H9 (cell line): Measurements from ENCODE around the gene PSAPL1. TPM values are rescaled to one million over a fixed set of nuclear protein-coding genes. Genes with fewer than 3 reads are reported as not detected.

Source experiments
- DNase-seq: peaks from one replicate; pipeline ENCODE4 v3.0.0-alpha.2; 2017
- H2AFZ ChIP-seq: one replicate; pipeline ENCODE4 v1.6.1; 2013; ENCODE audit warnings: mild to moderate bottlenecking, low read length, control low read depth, moderate library complexity
- H2AK5ac ChIP-seq: 2 replicates; pipeline ENCODE4 v1.6.1; 2013; ENCODE audit warnings: low read length, control low read depth, mixed read lengths; ENCODE audit not compliant: insufficient read length
- H2BK120ac ChIP-seq: one replicate; pipeline ENCODE4 v1.6.1; 2013; ENCODE audit warnings: low read depth, mild to moderate bottlenecking, low read length, control low read depth, inconsistent platforms; ENCODE audit not compliant: poor library complexity, severe bottlenecking
- H2BK12ac ChIP-seq: 2 replicates; pipeline ENCODE4 v1.6.1; 2013; ENCODE audit warnings: low read length, control low read depth, mixed read lengths, low read depth; ENCODE audit not compliant: insufficient read length
- H2BK15ac ChIP-seq: 2 replicates; pipeline ENCODE4 v1.6.1; 2013; ENCODE audit warnings: low read depth, low read length, control low read depth
- H2BK20ac ChIP-seq: one replicate; pipeline ENCODE4 v1.6.1; 2013; ENCODE audit warnings: low read depth, mild to moderate bottlenecking, low read length, control low read depth, inconsistent platforms; ENCODE audit not compliant: poor library complexity, severe bottlenecking
- H2BK5ac ChIP-seq: 2 replicates; pipeline ENCODE4 v1.6.1; 2013; ENCODE audit warnings: low read length, control low read depth, mixed read lengths; ENCODE audit not compliant: insufficient read length
- H3K14ac ChIP-seq: 2 replicates; pipeline ENCODE4 v1.6.1; 2013; ENCODE audit warnings: low read length, control low read depth; ENCODE audit not compliant: insufficient read depth
- H3K18ac ChIP-seq: 2 replicates; pipeline ENCODE4 v1.6.1; 2013; ENCODE audit warnings: low read depth, mild to moderate bottlenecking, mixed read lengths, low read length, control low read depth; ENCODE audit not compliant: insufficient read length
- H3K23ac ChIP-seq: 2 replicates; pipeline ENCODE4 v1.6.1; 2013; ENCODE audit warnings: low read length, control low read depth, mixed read lengths, low read depth; ENCODE audit not compliant: insufficient read length
- H3K23me2 ChIP-seq: 2 replicates; pipeline ENCODE4 v1.6.1; 2013; ENCODE audit warnings: low read depth, mild to moderate bottlenecking, mixed read lengths, low read length, control low read depth; ENCODE audit not compliant: insufficient read length, poor library complexity, severe bottlenecking
- H3K27ac ChIP-seq: 2 replicates; pipeline ENCODE4 v1.5.1; 2013; ENCODE audit warnings: low read length, control low read depth, mixed read lengths, low read depth; ENCODE audit not compliant: insufficient read length
- H3K27me3 ChIP-seq: 2 replicates; pipeline ENCODE4 v1.6.1; 2013; ENCODE audit warnings: low read length, control low read depth, inconsistent platforms; ENCODE audit not compliant: insufficient read depth
- H3K4ac ChIP-seq: 2 replicates; pipeline ENCODE4 v1.6.1; 2013; ENCODE audit warnings: low read depth, mild to moderate bottlenecking, control low read depth, inconsistent platforms, low read length, moderate library complexity
- H3K4me1 ChIP-seq: 2 replicates; pipeline ENCODE4 v1.6.1; 2013; ENCODE audit warnings: low read length, control low read depth, inconsistent platforms; ENCODE audit not compliant: insufficient read depth
- H3K4me2 ChIP-seq: 2 replicates; pipeline ENCODE4 v1.6.1; 2013; ENCODE audit warnings: low read length, control low read depth, mixed read lengths; ENCODE audit not compliant: insufficient read length, insufficient read depth
- H3K56ac ChIP-seq: 2 replicates; pipeline ENCODE4 v1.6.1; 2013; ENCODE audit warnings: low read depth, mild to moderate bottlenecking, mixed read lengths, low read length, control low read depth; ENCODE audit not compliant: insufficient read length
- H3K79me1 ChIP-seq: 2 replicates; pipeline ENCODE4 v1.6.1; 2013; ENCODE audit warnings: low read depth, mild to moderate bottlenecking, moderate library complexity, low read length, control low read depth, inconsistent platforms; ENCODE audit not compliant: insufficient read depth, poor library complexity, severe bottlenecking
- H3K79me2 ChIP-seq: 2 replicates; pipeline ENCODE4 v1.6.1; 2013; ENCODE audit warnings: low read length, control low read depth, inconsistent platforms; ENCODE audit not compliant: insufficient read depth
- H3K9ac ChIP-seq: 2 replicates; pipeline ENCODE4 v1.6.1; 2013; ENCODE audit warnings: low read length, control low read depth, mixed read lengths; ENCODE audit not compliant: insufficient read length; ENCODE audit errors: extremely low read depth
- H3K9me3 ChIP-seq: one replicate; pipeline ENCODE4 v1.6.1; 2013; ENCODE audit warnings: low read depth, low read length, inconsistent platforms; ENCODE audit not compliant: control insufficient read depth
- H3T11ph ChIP-seq: one replicate; pipeline ENCODE4 v1.6.1; 2013; ENCODE audit warnings: mild to moderate bottlenecking, low read length, control low read depth, inconsistent platforms
- H4K20me1 ChIP-seq: one replicate; pipeline ENCODE4 v1.6.1; 2013; ENCODE audit not compliant: control insufficient read depth, insufficient read length, insufficient read depth
- H4K5ac ChIP-seq: 2 replicates; pipeline ENCODE4 v1.6.1; 2013; ENCODE audit warnings: low read depth, mild to moderate bottlenecking, mixed read lengths, low read length, control low read depth; ENCODE audit not compliant: insufficient read length
- H4K8ac ChIP-seq: replicated peaks from 2 replicates; pipeline ENCODE4 v1.6.1; 2013; ENCODE audit warnings: low read length, control low read depth, mixed read lengths, low read depth; ENCODE audit not compliant: insufficient read length
- H4K91ac ChIP-seq: 2 replicates; pipeline ENCODE4 v1.6.1; 2013; ENCODE audit warnings: low read depth, mild to moderate bottlenecking, moderate library complexity, mixed read lengths, low read length, control low read depth; ENCODE audit not compliant: insufficient read length
- H3K27ac Mint-ChIP-seq, 3 experiments: 2 replicates in 2 of 3; 3 replicates in 1 of 3; pipeline ENCODE4 v1.8.0; 2020 to 2021; ENCODE audit warnings: mixed read lengths in 3 of 3, mild to moderate bottlenecking in 1 of 3, moderate library complexity in 1 of 3
- H3K27me3 Mint-ChIP-seq: 2 replicates; pipeline ENCODE4 v1.8.0; 2021; ENCODE audit warnings: low read depth, mild to moderate bottlenecking, moderate library complexity, mixed read lengths
- H3K36me3 Mint-ChIP-seq, 3 experiments: 2 replicates in 2 of 3; 3 replicates in 1 of 3; pipeline ENCODE4 v1.8.0; 2020 to 2021; ENCODE audit warnings: low read depth in 3 of 3, mixed read lengths in 3 of 3; ENCODE audit not compliant: insufficient read depth in 1 of 3
- H3K4me1 Mint-ChIP-seq, 2 experiments: 2 replicates each; pipeline ENCODE4 v1.8.0; 2020; ENCODE audit warnings: mixed read lengths in 2 of 2
- H3K4me3 Mint-ChIP-seq, 2 experiments: 2 replicates in 1 of 2; 3 replicates in 1 of 2; pipeline ENCODE4 v1.8.0; 2020 to 2021; ENCODE audit warnings: mild to moderate bottlenecking in 2 of 2, mixed read lengths in 2 of 2, moderate library complexity in 1 of 2
- H3K9me3 Mint-ChIP-seq, 2 experiments: 2 replicates in 1 of 2; 3 replicates in 1 of 2; pipeline ENCODE4 v1.8.0; 2020; ENCODE audit warnings: mild to moderate bottlenecking in 2 of 2, mixed read lengths in 2 of 2, moderate library complexity in 1 of 2
- CTCF ChIP-seq: fragments of 200-600 bp; sonication (generic); conservative IDR thresholded peaks from 3 replicates; pipeline ENCODE4 v1.8.0; 2021; ENCODE audit warnings: antibody characterized with exemption, mild to moderate bottlenecking
- WGBS: extraction: QIAGEN DNeasy Blood & Tissue Kit; methylation state at CpG from one replicate; pipeline ENCODE4 v1.1.7; 2013; ENCODE audit warnings: missing lambda C conversion rate, low lambda C conversion rate, mixed read lengths; ENCODE audit not compliant: insufficient read length; ENCODE audit errors: extremely low coverage; 5-methylcytosine and 5-hydroxymethylcytosine counted together
- total RNA-seq: library from RNA; stranded (reverse); gene quantifications from 2 replicates; pipeline ENCODE4 v1.2.1, GENCODE V29; 2021

Gene PSAPL1
- total RNA-seq, 1 experiment from 2014 or later = 0.04 TPM

GRCh38 chr4:7460566-7460965 lies 25.8 kb upstream of the PSAPL1 start:
- H3K4me3 Mint-ChIP-seq = no peak overlapping the region
- peaks cover 0 to 1% (median 0%) of the 10 kb centered on the region in 3 experiments; a peak in 1 of 7 replicates for H3K36me3 Mint-ChIP-seq
- Histone ChIP-seq H4K5ac (no peak overlapping the region), H3K9me3 (no peaks in the 10 kb centered on the region), H2BK20ac (no peak overlapping the region), H3K23ac (no peak overlapping the region), H2BK5ac (no peak overlapping the region), H3K4me2 (no peak overlapping the region), H2AK5ac (no peak overlapping the region), H3K56ac (no peak overlapping the region), H3K18ac (no peak overlapping the region), H3K9ac (no peak overlapping the region), H2BK120ac (no peak overlapping the region), H3K4me1 (peaks cover 4% of the 10 kb centered on the region; the same call in 1 of the 2 replicates), H3K79me2 (no peaks in the 10 kb centered on the region), H2BK15ac (no peak overlapping the region), H3K79me1 (no peaks in the 10 kb centered on the region), H3T11ph (no peak overlapping the region), H3K23me2 (no peaks in the 10 kb centered on the region), H3K14ac (no peak overlapping the region), H2AFZ (no peak overlapping the region), H4K91ac (no peak overlapping the region), H2BK12ac (no peak overlapping the region), H3K4ac (no peak overlapping the region), H4K8ac (no peak overlapping the region), H3K27ac (no peak overlapping the region), H4K20me1 (no peaks in the 10 kb centered on the region), H3K27me3 (no peaks in the 10 kb centered on the region)
- H3K9me3 Mint-ChIP-seq = peaks cover 4% of the 10 kb centered on the region in 2 experiments; a peak in 3 of 5 replicates
- H3K4me1 Mint-ChIP-seq = peaks cover 38 to 43% of the 10 kb centered on the region in 2 experiments
- H3K27ac Mint-ChIP-seq = no peak overlapping the region; a peak in 1 of 7 replicates
- DNase-seq = no peak
- TF ChIP-seq CTCF = no peak
- WGBS = no CpG with 5 or more reads among the region's 17 CpGs
- no peaks in the 10 kb centered on the region; the same call in 1 of the 2 replicates for H3K27me3 Mint-ChIP-seq
